K562 (cell line): ENCODE data around the gene PRKG2. TPM values are rescaled to one million over a fixed set of nuclear protein-coding genes. Genes with fewer than 3 reads are reported as not detected.

Experiments
- ATAC-seq: fragments of 200-7000 bp; cut with Tn5 transposase; 3 replicates; pipeline ENCODE4 v1.9.1; 2020; ENCODE audit warnings: moderate library complexity
- BruUV-seq: library from RNA; stranded (reverse); fragments of 400-500 nt; replicated peaks from 2 replicates; lab custom pipeline; 2021; lab: Mats Ljungman, UMichigan
- CTCF ChIA-PET: fragments of 300-600 bp; formaldehyde crosslinking; extraction: SDS; loops from one replicate; lab custom pipeline; 2021; ENCODE audit warnings: low intra/inter-chr PET ratio; lab: Yijun Ruan, JAX
- POLR2A ChIA-PET: fragments of 300-600, 350-650 bp; sonication (Branson Sonifier 250); formaldehyde crosslinking; extraction: SDS; loops from one replicate; lab custom pipeline; 2021; ENCODE audit warnings: antibody characterized with exemption, inconsistent platforms; lab: Yijun Ruan, JAX
- DNase-seq, 4 experiments: peaks; one replicate each; pipeline versions ENCODE4 v3.0.0 to v3.0.0-alpha.2; 2011 to 2018; ENCODE audit warnings: low spot score in 3 of 4, mixed read lengths in 3 of 4; ENCODE audit errors: extremely low read depth in 1 of 4
- FAIRE-seq: peaks from 2 replicates; lab custom pipeline; 2011; peaks lifted over from hg19 to GRCh38; lab: Jason Lieb, UNC
- H2AFZ ChIP-seq: 2 replicates; pipeline ENCODE4 v1.6.0; 2011; ENCODE audit warnings: low read depth, low read length, control low read depth, inconsistent platforms
- H3K27ac ChIP-seq: fragments of 200-600 bp; 3 replicates; pipeline ENCODE4 v1.8.0; 2011; ENCODE audit warnings: low read depth, mild to moderate bottlenecking, control low read depth, inconsistent platforms, low read length, moderate library complexity, mixed read lengths; ENCODE audit errors: extremely low read depth
- H3K27me3 ChIP-seq, 2 experiments: fragments of 300-600 bp in 1 of 2; 2 replicates in 1 of 2; 3 replicates in 1 of 2; pipeline versions ENCODE4 v1.6.0 to v1.8.0; 2011; ENCODE audit warnings: inconsistent platforms in 2 of 2, low read length in 2 of 2, mild to moderate bottlenecking in 1 of 2, mixed read lengths in 1 of 2, moderate library complexity in 1 of 2; ENCODE audit not compliant: control insufficient read depth in 2 of 2, insufficient read depth in 2 of 2
- H3K36me3 ChIP-seq: fragments of 300-600 bp; 3 replicates; pipeline ENCODE4 v1.8.0; 2011; ENCODE audit warnings: mild to moderate bottlenecking, low read length, inconsistent platforms; ENCODE audit not compliant: control insufficient read depth, insufficient read depth
- H3K4me1 ChIP-seq, 2 experiments: fragments of 200-600 bp in 1 of 2; replicated peaks in 1 of 2; 2 replicates in 1 of 2; 3 replicates in 1 of 2; pipeline versions ENCODE4 v1.5.1 to v1.8.0; 2011; ENCODE audit warnings: inconsistent platforms in 2 of 2, low read length in 2 of 2, mild to moderate bottlenecking in 1 of 2, mixed read lengths in 1 of 2, moderate library complexity in 1 of 2; ENCODE audit not compliant: control insufficient read depth in 2 of 2, insufficient read depth in 2 of 2
- H3K4me2 ChIP-seq: 2 replicates; pipeline ENCODE4 v1.6.1; 2011; ENCODE audit warnings: low read length, control low read depth, inconsistent platforms, mixed read lengths; ENCODE audit not compliant: insufficient read depth
- H3K4me3 ChIP-seq: fragments of 200-600 bp; sonication (generic), shearing (Covaris generic); 2 replicates; pipeline ENCODE4 v1.5.1; 2016; ENCODE audit warnings: control low read depth, inconsistent platforms
- H3K79me2 ChIP-seq: fragments of 200-600 bp; 3 replicates; pipeline ENCODE4 v1.8.0; 2011; ENCODE audit warnings: low read length, inconsistent platforms; ENCODE audit not compliant: control insufficient read depth, insufficient read depth
- H3K9ac ChIP-seq, 2 experiments: 2 replicates each; pipeline versions ENCODE4 v1.6.0 to v1.6.1; 2011; ENCODE audit warnings: low read depth in 2 of 2, low read length in 2 of 2, control low read depth in 1 of 2, inconsistent platforms in 1 of 2, mild to moderate bottlenecking in 1 of 2, mixed read lengths in 1 of 2; ENCODE audit not compliant: insufficient read depth in 1 of 2
- H3K9me1 ChIP-seq: one replicate; pipeline ENCODE4 v1.6.0; 2011; ENCODE audit warnings: inconsistent platforms, mild to moderate bottlenecking, low read length, moderate library complexity; ENCODE audit not compliant: control insufficient read depth, insufficient read depth
- H3K9me3 ChIP-seq: replicated peaks from 2 replicates; pipeline ENCODE4 v1.5.1; 2011; ENCODE audit warnings: low read depth, low read length, inconsistent platforms; ENCODE audit not compliant: control insufficient read depth, insufficient read depth
- H4K20me1 ChIP-seq: replicated peaks from 2 replicates; pipeline ENCODE4 v1.6.1; 2011; ENCODE audit warnings: low read length, inconsistent platforms, mixed read lengths; ENCODE audit not compliant: control insufficient read depth, insufficient read depth
- E2F3 ChIP-seq: fragments of 250-450 bp; sonication (Bioruptor Pico); IDR thresholded peaks from 2 replicates; pipeline ENCODE4 v1.4.0; 2020; ENCODE audit warnings: mild to moderate bottlenecking
- FOXK1 ChIP-seq: sonication (generic); formaldehyde crosslinking; IDR thresholded peaks from 2 replicates; pipeline ENCODE4 v1.8.0; 2022; ENCODE audit warnings: missing genetic modification reagents, mild to moderate bottlenecking, borderline replicate concordance
- FOXM1 ChIP-seq, 2 experiments: fragments of 450-650 bp in 1 of 2; sonication (generic) in 1 of 2; formaldehyde crosslinking in 1 of 2; IDR thresholded peaks; 2 replicates each; pipeline versions ENCODE4 v1.6.1 to v1.9.0; 2017 to 2022; ENCODE audit warnings: low read depth in 2 of 2, mild to moderate bottlenecking in 2 of 2, missing genetic modification reagents in 1 of 2, moderate library complexity in 1 of 2
- MED1 ChIP-seq: sonication (generic); formaldehyde crosslinking; IDR thresholded peaks from 2 replicates; pipeline ENCODE4 v1.8.1; 2023; ENCODE audit warnings: missing genetic modification reagents, borderline replicate concordance
- MTF1 ChIP-seq: fragments of 250-450 bp; sonication (Bioruptor Pico); IDR thresholded peaks from 2 replicates; pipeline ENCODE4 v1.9.0; 2021; ENCODE audit warnings: moderate library complexity, mild to moderate bottlenecking, inconsistent platforms, borderline replicate concordance
- NFIC ChIP-seq: fragments of 450-650 bp; IDR thresholded peaks from 2 replicates; pipeline ENCODE4 v1.6.1; 2017; ENCODE audit warnings: mild to moderate bottlenecking, inconsistent platforms
- PHF21A ChIP-seq: fragments of 450-650 bp; IDR thresholded peaks from 2 replicates; pipeline ENCODE4 v1.6.1; 2017; ENCODE audit warnings: low read depth, borderline replicate concordance
- SUPT5H ChIP-seq: fragments of 450-650 bp; IDR thresholded peaks from 2 replicates; pipeline ENCODE4 v1.6.1; 2016
- TARDBP ChIP-seq: fragments of 450-650 bp; IDR thresholded peaks from 2 replicates; pipeline ENCODE4 v1.6.1; 2016
- ZBTB7A ChIP-seq: IDR thresholded peaks from 2 replicates; pipeline ENCODE4 v1.6.1; 2011; ENCODE audit warnings: low read depth, mild to moderate bottlenecking, low read length, moderate library complexity, borderline replicate concordance; ENCODE audit not compliant: control insufficient read depth
- ZNF282 ChIP-seq: sonication (generic); formaldehyde crosslinking; IDR thresholded peaks from 2 replicates; pipeline ENCODE4 v1.8.1; 2023; ENCODE audit warnings: missing genetic modification reagents
- ZNF592 ChIP-seq: fragments of 450-650 bp; IDR thresholded peaks from 2 replicates; pipeline ENCODE4 v1.6.1; 2017; ENCODE audit warnings: antibody characterized with exemption, mild to moderate bottlenecking
- ZNF639 ChIP-seq, 2 experiments: fragments of 200-800 bp in 1 of 2; sonication (Bioruptor generic) in 1 of 2; sonication (generic) in 1 of 2; formaldehyde crosslinking in 1 of 2; IDR thresholded peaks in 1 of 2; conservative IDR thresholded peaks in 1 of 2; 2 replicates each; pipeline versions ENCODE4 v1.5.0 to v1.6.1; 2016 to 2020; ENCODE audit warnings: missing compliant biosample characterization in 1 of 2, missing genetic modification characterization in 1 of 2, missing genetic modification reagents in 1 of 2
- ZNF695 ChIP-seq: fragments of 450-650 bp; formaldehyde crosslinking; IDR thresholded peaks from 2 replicates; pipeline ENCODE4 v1.4.0; 2020; ENCODE audit warnings: mild to moderate bottlenecking, moderate library complexity
- ZNF75A ChIP-seq: fragments of 450-650 bp; formaldehyde crosslinking; IDR thresholded peaks from 2 replicates; pipeline ENCODE4 v1.4.0; 2020; ENCODE audit warnings: mild to moderate bottlenecking
- WGBS: fragments of 100-300 bp; shearing (Covaris generic); methylation state at CpG from one replicate; pipeline ENCODE4 v1.1.6; 2016; ENCODE audit warnings: low coverage, mixed read lengths; ENCODE audit not compliant: insufficient coverage; ENCODE audit errors: missing lambda C conversion rate; 5-methylcytosine and 5-hydroxymethylcytosine counted together
- in situ Hi-C: fragments of 300-500 bp; cut with MboI; formaldehyde crosslinking; loops from 4 replicates; pipeline ENCODE4 v1.15.0; 2018; ENCODE audit warnings: inconsistent platforms, mixed read lengths
- intact Hi-C: fragments of 100-400 bp; cut with micrococcal nuclease; formaldehyde crosslinking; loops from 2 replicates; pipeline ENCODE4 v1.14.2; 2022
- polyA plus RNA-seq, 8 experiments: library from polyadenylated mRNA; depleted of rRNA in 4 of 8; stranded (reverse) in 5 of 8; unstranded in 3 of 8; fragments of >200 nt; fragmentation: Nextera tagmentation in 2 of 8; fragmentation: Illumina TruSeq in 1 of 8; extraction: Ambion mirVana in 2 of 8; extraction: Trizol in 1 of 8; gene quantifications; 2 replicates each; pipeline versions ENCODE4 v1.2.1 to v1.2.3, GENCODE V29; 2011 to 2014; ENCODE audit warnings: inconsistent platforms in 1 of 8, missing spikeins in 1 of 8
- total RNA-seq, 7 experiments: library from RNA; depleted of rRNA in 6 of 7; stranded (reverse); fragments of >200 nt in 6 of 7; fragmentation: Illumina TruSeq in 2 of 7; extraction: Trizol in 2 of 7; gene quantifications; 2 replicates each; pipeline versions ENCODE4 v1.2.1 to v1.2.3, GENCODE V29; 2011 to 2021; ENCODE audit warnings: low replicate concordance in 1 of 7

The PRKG2 gene
- total and polyA plus RNA-seq, 9 of the 15 experiments (the other 6 are each of a cell fraction or from before 2014, with no cell fraction given): 0.01 to 0.68 (median 0.34) TPM

DNA sequence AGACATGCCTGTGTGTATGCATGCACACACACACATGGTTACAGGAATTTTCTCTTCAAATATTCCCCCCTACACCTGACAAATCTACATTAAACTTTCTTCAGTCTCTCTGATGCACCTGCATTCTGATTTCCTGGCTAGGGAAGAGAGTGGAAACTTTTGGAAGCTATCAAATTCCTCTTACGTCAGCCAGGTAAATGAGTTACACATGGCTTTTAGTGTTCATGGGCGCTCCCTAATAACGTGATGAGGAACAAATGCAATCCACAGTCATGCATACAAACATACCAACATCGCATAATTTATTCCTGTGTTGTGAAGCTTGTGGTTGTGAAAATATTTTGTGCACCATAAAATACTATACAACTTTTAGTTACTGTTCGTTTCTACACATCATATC lies 149.6 kb downstream of the PRKG2 start:
- H3K9me1 ChIP-seq: no peaks in the 10 kb centered on the region
- H3K27ac ChIP-seq: no peak overlapping the region
- no peaks in the 10 kb centered on the region for H3K27me3 ChIP-seq
- no peak overlapping the region for H3K4me3 ChIP-seq
- in situ Hi-C loops: no loop called here
- CTCF ChIA-PET: no interaction called here
- ATAC-seq (no peak), FAIRE-seq (no peak), DNase-seq (no peak)
- H4K20me1 ChIP-seq: no peaks in the 10 kb centered on the region
- intact Hi-C loops: no loop called here
- POLR2A ChIA-PET: no interaction called here
- no peaks in the 10 kb centered on the region for H3K36me3 ChIP-seq
- H3K4me2 ChIP-seq: no peak overlapping the region
- H3K4me1 ChIP-seq: no peaks in the 10 kb centered on the region
- 0% methylated on average over 5 of the region's 5 CpGs for WGBS
- H3K9me3 ChIP-seq: no peaks in the 10 kb centered on the region
- BruUV-seq: no TSS peak
- H3K79me2 ChIP-seq: no peaks in the 10 kb centered on the region
- no peak overlapping the region for H2AFZ ChIP-seq
- H3K9ac ChIP-seq: no peak overlapping the region
- TF ChIP-seq PHF21A (no peak), NFIC (no peak), ZNF592 (no peak), FOXM1 (IDR thresholded peaks at IDR 0.05; ENCODE audit: low read depth) (no peak), FOXM1 (CRISPR knock-in tag; IDR thresholded peaks at IDR 0.05; ENCODE audit: low read depth) (no peak), MTF1 (CRISPR knock-in tag) (no peak), ZNF695 (CRISPR knock-in tag) (no peak), ZBTB7A (no peak), ZNF282 (CRISPR knock-in tag) (no peak), ZNF75A (CRISPR knock-in tag) (no peak), FOXK1 (no peak), TARDBP (no peak), MED1 (CRISPR knock-in tag) (no peak), ZNF639 (CRISPR knock-in tag; conservative IDR thresholded peaks at IDR 0.05 in 1 of 2, IDR thresholded peaks at IDR 0.05 in 1 of 2) (no peak), SUPT5H (no peak), E2F3 (no peak)
